Stimulated activated CD4-positive, alpha-beta T cell treated with anti-CD3 and anti-CD28 coated beads, Interleukin-1b, Interleukin-23, amount 100 ng/mL, for 1 hour (primary cell): Measurements from ENCODE around the gene CHCHD6.

ENCODE experiments used
- DNase-seq, 2 donors: peaks; one replicate each; pipeline ENCODE4 v3.0.0-alpha.2; 2020; ENCODE audit warnings: low read depth in 2 of 2

CHCHD6 gene

GRCh38 chr3:126939733-126940132 lies 235.7 kb downstream of the CHCHD6 start:
- DNase-seq: no peak

GRCh38 chr3:126941721-126942270 lies 237.8 kb downstream of the CHCHD6 start:
- DNase-seq: no peak

GRCh38 chr3:126944089-126944965 lies 240.3 kb downstream of the CHCHD6 start:
- DNase-seq: no peak

GRCh38 chr3:126945171-126945721 lies 241.2 kb downstream of the CHCHD6 start:
- no peak for DNase-seq

GRCh38 chr3:126945891-126946290 lies 241.9 kb downstream of the CHCHD6 start:
- DNase-seq: no peak

- no peak for DNase-seq
Measured at GRCh38 chr3:126946405-126946804, 242.4 kb downstream of the CHCHD6 start.

GRCh38 chr3:126947429-126947828 lies 243.4 kb downstream of the CHCHD6 start:
- no peak for DNase-seq

- no peak for DNase-seq
Measured at GRCh38 chr3:126948980-126949535, 245.0 kb downstream of the CHCHD6 start.

GRCh38 chr3:126951561-126951960 lies 247.5 kb downstream of the CHCHD6 start:
- no peak for DNase-seq

GRCh38 chr3:126952261-126952982 lies 248.4 kb downstream of the CHCHD6 start:
- DNase-seq: no peak

GRCh38 chr3:126952983-126953660 lies 249.1 kb downstream of the CHCHD6 start:
- no peak for DNase-seq

GRCh38 chr3:126954141-126954842 lies 250.3 kb downstream of the CHCHD6 start:
- no peak for DNase-seq

GRCh38 chr3:126955004-126955790 lies 251.2 kb downstream of the CHCHD6 start:
- no peak for DNase-seq

- no peak for DNase-seq
Measured at GRCh38 chr3:126956361-126956760, 252.3 kb downstream of the CHCHD6 start.

GRCh38 chr3:126956866-126957650 lies 253.0 kb downstream of the CHCHD6 start:
- no peak for DNase-seq

GRCh38 chr3:126957776-126958637 lies 254.0 kb downstream of the CHCHD6 start:
- no peak for DNase-seq

- DNase-seq: no peak
Measured at GRCh38 chr3:126958638-126959085, 254.6 kb downstream of the CHCHD6 start.
